ENCODE measurements around the gene AFF1. TPM values are rescaled to one million over a fixed set of nuclear protein-coding genes. Genes with fewer than 3 reads are reported as not detected.

The AFF1 gene
- total and polyA plus RNA-seq, 2 donors from 2014 or later = 13.4 to 187 TPM

GRCh38 chr4:87031920-87032319 lies 97.1 kb downstream of the AFF1 start:
- intact Hi-C loops (cut with DNase I) = no loop called here
- H3K27me3 ChIP-seq (ENCODE audit: control insufficient read depth, insufficient read depth, low read length) = no peaks in the 10 kb centered on the region
- H3K9me3 ChIP-seq (ENCODE audit: control insufficient read depth in 2 of 3, insufficient read depth in 1 of 3, low read length in 3 of 3) = no peaks in the 10 kb centered on the region
- no peak for DNase-seq
- peak overlapping the region; percentile 52 to 62 for H3K27ac ChIP-seq (ENCODE audit: low read depth in 2 of 2, low read length in 2 of 2)
- H3K4me1 ChIP-seq (ENCODE audit: control insufficient read depth in 2 of 3, insufficient read depth in 2 of 3, low read depth in 1 of 3, low read length in 3 of 3) = peaks cover 14 to 71% (median 48%) of the 10 kb centered on the region in 3 donors
- H3K36me3 ChIP-seq (ENCODE audit: control insufficient read depth in 2 of 3, insufficient read depth in 3 of 3, low read length in 3 of 3) = no peaks in the 10 kb centered on the region
- no peak for FAIRE-seq
- H3K4me3 ChIP-seq (ENCODE audit: low read length in 3 of 3) = peak overlapping the region in 1 of 3 donors; percentile 37
- H3K9ac ChIP-seq (ENCODE audit: low read length in 3 of 3) = no peak overlapping the region
- no peak for TF ChIP-seq CTCF (IDR thresholded peaks at IDR 0.05; ENCODE audit: borderline replicate concordance, extremely low read depth, insufficient read depth)

- Histone ChIP-seq H3K27ac (ENCODE audit: low read depth in 2 of 2, low read length in 2 of 2) (peak overlapping the region; percentile 14 to 58), H3K4me3 (ENCODE audit: low read length in 3 of 3) (peak overlapping the region in 1 of 3 donors; percentile 37)
Observed at GRCh38 chr4:87032884-87033533, 98.2 kb downstream of the AFF1 start.

GRCh38 chr4:87033902-87034301 lies 99.1 kb downstream of the AFF1 start:
- no peak for TF ChIP-seq CTCF (IDR thresholded peaks at IDR 0.05; ENCODE audit: borderline replicate concordance, extremely low read depth, insufficient read depth)
- FAIRE-seq = no peak
- Histone ChIP-seq H3K9me3 (ENCODE audit: control insufficient read depth in 2 of 3, insufficient read depth in 1 of 3, low read length in 3 of 3) (no peaks in the 10 kb centered on the region), H3K4me3 (ENCODE audit: low read length in 3 of 3) (no peak overlapping the region), H3K27ac (ENCODE audit: low read depth in 2 of 2, low read length in 2 of 2) (peak overlapping the region in 1 of 2 donors; percentile 1), H3K36me3 (ENCODE audit: control insufficient read depth in 2 of 3, insufficient read depth in 3 of 3, low read length in 3 of 3) (no peaks in the 10 kb centered on the region), H3K27me3 (ENCODE audit: control insufficient read depth, insufficient read depth, low read length) (no peaks in the 10 kb centered on the region), H3K9ac (ENCODE audit: low read length in 3 of 3) (no peak overlapping the region), H3K4me1 (ENCODE audit: control insufficient read depth in 2 of 3, insufficient read depth in 2 of 3, low read depth in 1 of 3, low read length in 3 of 3) (peaks cover 23 to 77% (median 49%) of the 10 kb centered on the region in 3 donors)
- DNase-seq = no peak
- intact Hi-C loops (cut with DNase I) = no loop called here

More at GRCh38 chr4:87032884-87033533, 98.2 kb downstream of the AFF1 start:
- no peak for FAIRE-seq
- Histone ChIP-seq H3K36me3 (ENCODE audit: control insufficient read depth in 2 of 3, insufficient read depth in 3 of 3, low read length in 3 of 3) (no peaks in the 10 kb centered on the region), H3K4me1 (ENCODE audit: control insufficient read depth in 2 of 3, insufficient read depth in 2 of 3, low read depth in 1 of 3, low read length in 3 of 3) (peaks cover 15 to 74% (median 46%) of the 10 kb centered on the region in 3 donors), H3K9me3 (ENCODE audit: control insufficient read depth in 2 of 3, insufficient read depth in 1 of 3, low read length in 3 of 3) (no peaks in the 10 kb centered on the region), H3K9ac (ENCODE audit: low read length in 3 of 3) (no peak overlapping the region), H3K27me3 (ENCODE audit: control insufficient read depth, insufficient read depth, low read length) (no peaks in the 10 kb centered on the region)
- intact Hi-C loops (cut with DNase I) = no loop called here
- no peak for DNase-seq
- TF ChIP-seq CTCF (IDR thresholded peaks at IDR 0.05; ENCODE audit: borderline replicate concordance, extremely low read depth, insufficient read depth) = no peak
